Measurements from ENCODE around the gene STARD9.
"Not testable (repeated sequence)": the region's sequence is repeated elsewhere in the genome, so short reads cannot be mapped to it uniquely, and the experiment has no call there.

STARD9 gene

GRCh38 chr15:42590619-42591237, 15.3 kb downstream of the STARD9 start:
- DNase-seq (ENCODE audit: low read depth): no peak

GRCh38 chr15:42591238-42591934, 16.0 kb downstream of the STARD9 start:
- DNase-seq (ENCODE audit: low read depth): peak; percentile 78

DNA sequence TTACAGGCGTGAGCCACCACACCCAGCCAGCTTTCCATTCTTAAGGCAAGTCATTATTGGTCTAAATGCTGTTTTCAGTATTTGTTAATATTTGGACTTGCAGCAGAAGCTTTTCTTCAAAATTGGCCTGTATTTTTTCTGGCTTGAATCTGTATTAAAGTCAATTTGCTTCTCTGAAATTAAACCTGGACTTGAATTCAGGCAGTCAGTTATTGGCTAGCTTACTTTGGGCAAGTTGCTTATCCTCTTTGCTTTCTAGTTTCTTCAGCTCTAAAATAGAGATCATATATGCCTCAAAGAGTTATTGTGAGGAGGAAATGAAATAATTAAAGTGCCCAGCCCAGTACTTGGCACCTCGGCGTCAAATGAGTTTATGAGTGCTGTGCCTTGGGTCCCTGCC, 17.3 kb downstream of the STARD9 start:
- no peak for DNase-seq (ENCODE audit: low read depth)

DNA sequence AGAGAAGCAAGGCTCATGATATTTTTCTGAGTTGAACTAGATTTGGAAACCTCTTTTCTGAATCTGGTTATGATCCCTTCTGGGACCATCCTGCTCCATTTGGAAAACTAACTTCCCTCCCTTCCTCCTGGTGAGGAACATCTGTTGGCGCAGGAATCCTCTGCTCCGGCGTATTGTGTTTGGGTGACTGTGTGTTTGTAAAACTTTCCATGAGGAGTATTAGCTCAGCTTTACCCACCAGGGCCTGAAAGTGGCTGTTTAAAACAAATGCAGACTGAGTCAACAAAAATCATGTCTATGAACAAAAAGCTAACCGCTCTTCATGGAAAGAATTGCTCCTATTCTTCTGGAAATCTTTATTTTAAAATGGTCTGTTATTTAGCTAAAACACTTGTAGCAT, 17.7 kb downstream of the STARD9 start:
- peak; percentile 17 for DNase-seq (ENCODE audit: low read depth)

DNA sequence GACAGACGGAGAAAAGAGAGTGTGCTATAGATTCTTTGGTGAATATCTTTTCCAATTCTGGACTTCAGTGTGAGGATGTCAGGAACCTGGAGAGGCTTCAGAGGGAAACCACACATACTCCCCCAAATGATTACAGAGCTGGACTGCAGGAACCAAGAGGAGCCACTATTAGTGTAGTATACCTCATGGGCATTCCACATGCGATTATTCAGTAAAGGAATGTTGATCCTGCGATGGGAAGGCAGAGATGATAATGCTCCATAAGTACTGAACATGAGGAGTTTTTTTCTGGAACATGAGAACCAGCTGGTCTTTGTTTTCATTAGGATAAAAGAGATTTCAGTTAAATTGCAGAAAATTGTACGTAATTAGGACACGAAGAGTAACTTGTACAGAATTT, 18.7 kb downstream of the STARD9 start:
- no peak for DNase-seq (ENCODE audit: low read depth)

DNA sequence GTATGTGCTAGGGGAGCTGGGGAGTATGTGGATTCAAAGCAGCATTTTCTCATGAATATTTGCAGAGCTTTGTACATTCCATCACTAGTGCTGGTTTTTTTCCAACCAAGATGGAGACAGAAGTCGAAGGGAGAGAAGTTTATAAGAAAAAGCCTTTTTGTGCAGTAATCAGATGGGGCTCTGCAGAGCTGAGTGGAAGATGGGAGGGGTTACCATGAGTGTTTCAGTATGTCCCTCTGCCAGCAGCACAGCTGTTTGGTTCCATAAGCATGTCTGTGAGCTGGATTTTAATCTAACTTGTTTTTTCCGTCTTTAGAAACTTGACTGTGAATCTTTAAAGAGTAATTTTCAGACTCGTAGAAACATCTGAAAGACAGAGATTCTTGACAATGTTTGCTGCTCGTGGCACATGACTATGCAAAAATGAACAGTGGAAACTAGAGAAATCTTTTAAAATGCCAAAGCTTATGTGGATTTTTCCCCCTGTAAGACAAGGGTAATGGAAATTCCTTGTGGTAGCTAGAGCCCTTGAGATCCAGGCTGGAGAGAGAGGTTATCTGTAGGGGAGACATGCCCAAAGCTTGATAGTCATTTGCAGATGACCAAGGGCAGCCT, 20.3 kb downstream of the STARD9 start:
- no peak for DNase-seq (ENCODE audit: low read depth)

GRCh38 chr15:42601316-42601715, 25.9 kb downstream of the STARD9 start:
- DNase-seq (ENCODE audit: low read depth): not testable (repeated sequence)

DNA sequence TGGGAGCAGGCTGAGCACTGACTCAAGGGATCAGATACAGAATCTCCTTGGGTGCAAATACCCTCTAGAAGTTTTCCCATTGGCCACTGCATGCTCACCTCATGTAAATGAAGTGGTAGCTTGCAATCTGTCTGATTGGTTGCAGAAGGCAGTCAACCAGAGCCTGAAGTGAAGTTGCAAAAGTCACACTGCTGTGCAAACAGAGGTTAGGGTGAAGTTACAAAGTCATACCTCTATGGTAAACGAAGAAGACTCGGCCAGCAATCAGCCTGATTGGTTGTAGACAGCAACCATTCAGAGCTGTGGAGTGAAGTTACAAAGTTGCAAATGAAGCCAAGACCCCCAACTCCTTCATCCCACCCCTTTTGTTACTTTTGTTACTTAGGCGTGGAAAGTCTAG, 27.1 kb downstream of the STARD9 start:
- no peak for DNase-seq (ENCODE audit: low read depth)

DNA sequence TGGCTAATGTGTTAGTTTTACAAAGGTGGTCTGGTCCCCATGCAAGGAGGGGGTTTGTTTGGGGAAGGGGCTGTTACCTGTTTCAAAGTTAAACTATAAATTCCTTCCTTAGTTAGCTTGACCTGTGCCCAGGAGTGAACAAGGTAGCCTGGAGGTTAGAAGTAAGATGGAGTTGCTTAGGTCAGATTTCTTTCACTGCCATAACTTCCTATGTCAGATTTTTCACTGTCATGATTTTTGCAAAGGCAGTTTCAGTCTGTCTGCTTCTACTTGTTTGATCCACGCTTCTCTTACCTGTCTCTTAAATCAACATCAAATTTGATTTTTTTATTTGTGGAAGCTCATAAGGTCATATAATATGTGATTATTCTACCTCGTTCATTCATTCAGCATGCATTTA, 28.6 kb downstream of the STARD9 start:
- no peak for DNase-seq (ENCODE audit: low read depth)

DNA sequence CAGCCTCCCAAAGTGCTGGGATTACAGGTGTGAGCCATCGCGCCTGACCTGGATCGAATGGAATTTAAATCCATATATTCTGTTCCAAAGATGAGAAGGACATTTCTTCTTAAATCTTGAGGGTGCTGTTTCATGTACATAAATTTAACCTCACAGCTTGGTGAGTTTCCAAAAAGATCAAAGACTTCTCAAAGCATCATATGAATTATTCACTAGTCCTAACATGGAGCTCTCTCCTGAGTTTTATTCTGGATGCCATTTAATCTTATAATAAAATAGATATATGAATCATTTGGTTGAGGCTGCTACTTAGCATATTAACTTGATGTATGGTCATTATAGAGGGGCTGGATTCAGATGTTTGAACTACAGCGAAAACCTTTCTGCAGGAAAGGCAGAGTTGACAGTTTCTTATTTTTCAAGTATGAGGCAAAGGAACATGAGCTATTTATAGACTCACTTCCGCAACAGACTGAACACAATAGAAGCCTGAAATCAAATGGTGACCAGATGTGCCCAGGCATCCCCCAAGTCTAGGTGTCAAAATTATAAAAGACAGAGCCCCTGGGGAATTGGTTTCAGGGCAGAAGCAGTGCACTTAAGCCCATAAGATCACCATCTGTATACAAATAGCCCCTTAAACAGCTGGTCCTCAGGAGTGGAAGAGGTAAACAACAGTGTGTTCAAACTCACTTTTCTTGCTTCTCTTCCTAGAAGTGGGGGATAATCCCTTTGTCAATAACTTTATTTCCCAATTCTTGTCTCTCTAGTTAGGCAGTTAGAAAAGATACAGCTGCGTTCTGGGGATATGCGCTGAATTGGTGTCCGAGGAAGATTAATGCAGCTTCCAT, 29.7 kb downstream of the STARD9 start:
- DNase-seq (ENCODE audit: low read depth): peak; percentile 54

DNA sequence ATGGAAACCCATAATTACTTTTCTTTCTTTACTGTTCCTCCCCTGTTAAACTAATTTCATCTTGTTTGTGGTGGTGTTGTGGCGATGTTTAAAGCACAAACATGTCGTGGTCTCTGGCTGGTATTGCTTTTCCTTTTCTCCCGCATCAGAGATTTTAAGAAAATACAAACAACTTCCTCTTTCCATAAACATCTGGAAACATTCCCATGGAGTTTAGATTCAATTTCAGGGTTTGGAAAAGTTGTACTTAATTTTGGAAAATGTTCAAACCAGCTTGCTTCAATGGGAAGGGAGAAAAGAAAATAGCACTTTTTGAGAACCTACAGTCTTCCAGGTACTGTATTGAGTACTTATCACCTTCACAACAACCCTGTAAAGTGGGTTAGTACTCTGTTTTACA, 30.4 kb downstream of the STARD9 start:
- DNase-seq (ENCODE audit: low read depth): no peak

DNA sequence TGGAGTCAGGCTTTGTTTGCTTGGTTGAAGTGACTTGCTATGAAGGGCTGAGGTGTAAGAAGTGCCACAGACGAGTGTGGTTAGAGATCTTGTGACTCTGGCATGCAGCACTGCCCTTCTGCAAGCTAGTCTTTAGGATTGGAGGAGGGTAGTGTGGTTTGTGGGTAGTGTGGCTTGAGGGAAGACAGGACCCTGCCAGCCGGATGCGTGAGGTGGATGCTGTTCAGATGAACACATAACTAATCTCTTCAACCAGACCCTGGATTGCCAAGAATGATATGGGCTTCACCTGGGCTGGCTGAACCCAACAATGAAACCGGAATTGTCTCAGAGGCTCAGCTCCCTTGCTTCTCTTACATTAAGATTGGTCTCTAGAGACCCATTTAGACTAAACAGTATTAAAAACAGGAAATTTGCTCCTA, 32.7 kb downstream of the STARD9 start:
- peak; percentile 14 for DNase-seq (ENCODE audit: low read depth)

- no peak for DNase-seq (ENCODE audit: low read depth)
Observed at GRCh38 chr15:42608752-42609488, 33.5 kb downstream of the STARD9 start.

DNA sequence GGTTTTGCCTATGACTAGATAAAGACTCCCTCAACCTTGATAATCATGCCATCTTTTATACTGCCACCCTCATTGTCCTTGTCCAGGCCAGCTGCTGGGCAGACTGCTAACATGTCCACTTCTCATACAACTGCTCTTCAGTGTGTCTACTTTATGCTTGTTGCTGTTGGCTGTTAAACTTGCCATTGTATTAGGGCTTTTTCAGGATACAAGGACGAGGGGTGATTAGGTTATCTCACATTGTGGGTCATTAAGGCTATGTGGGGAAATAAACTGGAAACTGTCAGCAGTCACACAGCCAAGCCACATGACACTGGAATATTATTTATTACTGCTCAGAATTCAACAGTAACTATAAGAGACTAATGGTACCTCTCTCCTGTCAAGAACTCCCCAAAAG, 36.1 kb downstream of the STARD9 start:
- DNase-seq (ENCODE audit: low read depth): no peak

- DNase-seq (ENCODE audit: low read depth): no peak
Observed at GRCh38 chr15:42612367-42612912, 37.0 kb downstream of the STARD9 start.

GRCh38 chr15:42616107-42616506, 40.7 kb downstream of the STARD9 start:
- DNase-seq (ENCODE audit: low read depth): no peak

GRCh38 chr15:42619656-42620371, 44.4 kb downstream of the STARD9 start:
- DNase-seq (ENCODE audit: low read depth): no peak

- DNase-seq (ENCODE audit: low read depth): no peak
Observed at GRCh38 chr15:42621386-42621785, 46.0 kb downstream of the STARD9 start.

DNA sequence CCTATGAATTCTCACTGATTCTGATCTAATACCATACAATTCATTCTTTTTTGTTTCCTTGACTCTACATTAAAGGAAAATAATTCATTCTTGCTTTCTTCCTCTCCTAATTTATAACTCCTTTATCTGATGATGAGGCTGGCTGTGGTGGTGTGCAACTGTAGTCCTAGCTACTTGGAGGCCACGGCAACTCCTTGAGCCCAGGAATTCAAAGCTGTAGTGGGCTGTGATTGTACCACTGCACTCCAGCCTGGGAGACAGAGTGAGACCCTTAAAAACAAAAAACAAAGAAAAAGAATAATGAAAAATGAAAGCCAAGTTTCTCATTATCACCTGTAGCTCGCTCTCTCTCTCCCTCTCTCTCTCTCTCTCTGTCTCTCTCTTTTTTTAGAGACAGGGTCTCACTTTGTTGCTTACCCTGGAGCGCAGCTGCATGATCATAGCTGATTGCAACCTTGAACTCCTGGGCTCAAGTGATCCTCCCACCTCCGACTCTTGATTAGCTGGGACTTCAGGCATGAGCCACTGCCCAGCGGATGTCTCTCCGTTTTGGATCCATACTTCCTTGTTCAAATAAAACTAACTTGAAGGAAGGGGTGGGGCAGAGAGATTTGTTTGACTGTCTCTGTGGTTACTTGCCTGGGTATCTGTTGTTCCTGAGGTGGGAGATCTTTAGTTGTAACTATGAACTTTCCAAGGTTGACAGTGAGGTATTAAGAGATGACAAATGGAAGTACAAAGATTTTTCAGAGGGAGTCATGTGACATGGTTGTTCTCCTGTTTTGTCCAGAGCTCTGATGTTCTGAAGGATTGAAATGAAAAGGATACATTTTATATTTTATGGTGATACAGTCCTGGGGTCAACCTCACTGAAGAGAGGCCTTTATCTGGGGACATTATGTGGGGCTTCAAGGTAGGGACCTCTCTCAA, 46.9 kb downstream of the STARD9 start:
- DNase-seq (ENCODE audit: low read depth): no peak

DNA sequence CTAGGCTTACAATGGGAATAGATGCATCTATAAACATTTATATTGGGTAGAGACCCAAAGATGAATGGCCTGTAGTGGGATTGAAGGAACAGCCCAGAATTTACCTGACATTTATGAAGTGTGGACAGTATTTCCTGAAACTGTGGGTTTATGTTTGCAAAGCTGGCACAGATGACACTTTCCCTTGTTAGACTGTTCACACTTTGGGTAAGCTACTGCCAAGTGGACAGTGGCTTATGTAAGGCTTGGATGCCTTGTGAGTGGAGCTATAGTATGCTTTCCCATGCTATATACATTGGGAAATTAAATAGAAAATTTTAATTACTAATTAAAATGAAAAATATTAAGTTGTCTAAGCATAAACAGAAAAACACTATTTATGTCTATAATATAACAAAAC, 48.5 kb downstream of the STARD9 start:
- no peak for DNase-seq (ENCODE audit: low read depth)
